Ishikawa (cell line): ENCODE measurements around the gene FAM181A.

Experiments
- CEBPB ChIP-seq: IDR thresholded peaks from 2 replicates; pipeline ENCODE4 v1.6.1; 2012
- CREB1 ChIP-seq: IDR thresholded peaks from 2 replicates; pipeline ENCODE4 v1.6.1; 2012; ENCODE audit warnings: low read depth
- EGR1 ChIP-seq: IDR thresholded peaks from 2 replicates; pipeline ENCODE4 v1.6.1; 2012
- EP300 ChIP-seq: IDR thresholded peaks from 2 replicates; pipeline ENCODE4 v1.6.1; 2012; ENCODE audit warnings: borderline replicate concordance
- FOXM1 ChIP-seq: IDR thresholded peaks from 2 replicates; pipeline ENCODE4 v1.6.1; 2012; ENCODE audit warnings: low read depth, borderline replicate concordance
- MAX ChIP-seq: IDR thresholded peaks from 2 replicates; pipeline ENCODE4 v1.6.1; 2012
- NFIC ChIP-seq: IDR thresholded peaks from 2 replicates; pipeline ENCODE4 v1.6.1; 2012
- RAD21 ChIP-seq: IDR thresholded peaks from 2 replicates; pipeline ENCODE4 v1.6.1; 2012; ENCODE audit warnings: low read depth
- REST ChIP-seq: IDR thresholded peaks from 2 replicates; pipeline ENCODE4 v1.6.1; 2012; ENCODE audit warnings: low read depth, mild to moderate bottlenecking
- TAF1 ChIP-seq: IDR thresholded peaks from 2 replicates; pipeline ENCODE4 v1.6.1; 2012; ENCODE audit warnings: low read depth, mild to moderate bottlenecking
- TCF12 ChIP-seq: IDR thresholded peaks from 2 replicates; pipeline ENCODE4 v1.6.1; 2012; ENCODE audit warnings: low read depth
- TEAD4 ChIP-seq: IDR thresholded peaks from 2 replicates; pipeline ENCODE4 v1.6.1; 2012
- USF1 ChIP-seq: IDR thresholded peaks from 2 replicates; pipeline ENCODE4 v1.6.1; 2012
- YY1 ChIP-seq: IDR thresholded peaks from 2 replicates; pipeline ENCODE4 v1.6.1; 2012; ENCODE audit warnings: low read depth
- ZBTB7A ChIP-seq: IDR thresholded peaks from 2 replicates; pipeline ENCODE4 v1.6.1; 2012; ENCODE audit warnings: low read depth

Gene FAM181A

GRCh38 chr14:93969082-93969828 is 42.1 kb downstream of the FAM181A start:
- no peak for TF ChIP-seq YY1
- no peak for TF ChIP-seq TEAD4
- TF ChIP-seq TAF1 = no peak
- TF ChIP-seq USF1 = no peak
- TF ChIP-seq REST = no peak
- TF ChIP-seq NFIC = no peak
- TF ChIP-seq RAD21 = no peak
- no peak for TF ChIP-seq FOXM1
- no peak for TF ChIP-seq TCF12
- no peak for TF ChIP-seq MAX
- TF ChIP-seq ZBTB7A = no peak
- TF ChIP-seq EGR1 = no peak
- TF ChIP-seq CREB1 = no peak

- no peak for TF ChIP-seq CEBPB
- TF ChIP-seq REST = no peak
- no peak for TF ChIP-seq TAF1
- TF ChIP-seq TEAD4 = no peak
- TF ChIP-seq NFIC = no peak
- no peak for TF ChIP-seq FOXM1
- peak; percentile 69 for TF ChIP-seq USF1
- TF ChIP-seq EP300 = no peak
- TF ChIP-seq RAD21 = peak; percentile 77
- TF ChIP-seq ZBTB7A = no peak
- no peak for TF ChIP-seq YY1
- TF ChIP-seq TCF12 = no peak
- no peak for TF ChIP-seq CREB1
- no peak for TF ChIP-seq EGR1
- 0 out of 2 replicates have a peak, but pooled peaks have one; percentile 18 for TF ChIP-seq MAX
Measured at GRCh38 chr14:93970585-93970964, 43.4 kb downstream of the FAM181A start.

- TF ChIP-seq CREB1 = no peak
- TF ChIP-seq TCF12 = no peak
- no peak for TF ChIP-seq EP300
- TF ChIP-seq FOXM1 = no peak
- no peak for TF ChIP-seq RAD21
- no peak for TF ChIP-seq ZBTB7A
- TF ChIP-seq YY1 = no peak
- TF ChIP-seq TEAD4 = no peak
- TF ChIP-seq EGR1 = no peak
- TF ChIP-seq NFIC = no peak
- TF ChIP-seq MAX = no peak
- no peak for TF ChIP-seq TAF1
Measured at GRCh38 chr14:93970965-93971634, 44.0 kb downstream of the FAM181A start.

GRCh38 chr14:93971635-93972027 is 44.5 kb downstream of the FAM181A start:
- TF ChIP-seq EGR1 (no peak), CREB1 (no peak), RAD21 (no peak)

GRCh38 chr14:93972618-93973205 is 45.6 kb downstream of the FAM181A start:
- no peak for TF ChIP-seq CREB1
- TF ChIP-seq USF1 = no peak
- no peak for TF ChIP-seq FOXM1
- no peak for TF ChIP-seq ZBTB7A
- no peak for TF ChIP-seq TCF12
- no peak for TF ChIP-seq MAX
- no peak for TF ChIP-seq NFIC
- TF ChIP-seq REST = no peak
- TF ChIP-seq RAD21 = no peak
- no peak for TF ChIP-seq CEBPB
- no peak for TF ChIP-seq YY1
- no peak for TF ChIP-seq EGR1
- no peak for TF ChIP-seq TAF1
